ENCODE results near the gene ATP1A3.
"Not testable (repeated sequence)": the region's sequence is repeated elsewhere in the genome, so short reads cannot be mapped to it uniquely, and the experiment has no call there.

Gene ATP1A3

DNA sequence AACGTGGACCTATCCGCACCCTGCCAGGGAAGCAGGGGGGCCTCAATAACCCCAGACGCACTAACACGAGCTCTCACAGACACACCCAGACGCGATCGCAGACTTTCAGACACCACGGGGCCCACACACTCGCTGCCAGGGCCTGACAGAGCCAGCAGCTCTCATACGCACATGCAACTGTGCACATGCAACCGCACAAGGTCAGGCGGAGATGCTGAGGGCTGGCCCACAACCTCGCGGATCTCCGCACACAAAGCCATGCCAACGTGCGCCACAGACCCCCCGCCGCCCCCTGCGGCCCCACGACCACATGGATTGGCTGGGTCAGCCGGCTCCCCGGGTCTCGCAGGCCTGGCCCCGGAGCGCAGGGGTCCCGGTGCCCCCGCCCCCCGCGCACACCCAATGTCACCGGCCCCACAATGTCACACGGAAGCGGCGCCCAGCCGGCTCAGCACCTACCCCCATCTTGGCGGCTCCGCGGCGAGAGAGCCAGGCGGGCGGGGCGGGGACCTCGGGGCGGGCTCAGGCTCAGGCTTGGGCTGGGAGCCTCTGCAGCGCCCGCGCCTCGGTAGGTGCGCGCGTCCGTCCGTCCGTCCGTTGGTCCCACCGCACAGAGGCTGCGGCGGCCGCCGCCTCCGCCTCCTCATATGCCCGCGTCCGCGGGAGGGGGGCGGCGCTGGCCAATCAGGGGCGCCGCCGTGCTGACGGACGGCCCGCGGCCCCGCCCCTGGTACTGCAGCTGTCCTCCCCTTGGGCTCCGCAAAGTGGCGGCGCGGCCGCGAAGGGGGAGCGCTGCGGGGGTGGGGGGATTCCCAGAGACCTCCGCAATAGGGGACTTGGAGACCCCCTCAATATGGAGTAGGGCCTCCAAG lies at the start of gene ATP1A3:
TSS of gene ATP1A3 (minus strand) at position 619 of the 872 bp plus-strand sequence. CDS start at position 465, 154 bp downstream.
- peak; percentile 53 for DNase-seq

DNA sequence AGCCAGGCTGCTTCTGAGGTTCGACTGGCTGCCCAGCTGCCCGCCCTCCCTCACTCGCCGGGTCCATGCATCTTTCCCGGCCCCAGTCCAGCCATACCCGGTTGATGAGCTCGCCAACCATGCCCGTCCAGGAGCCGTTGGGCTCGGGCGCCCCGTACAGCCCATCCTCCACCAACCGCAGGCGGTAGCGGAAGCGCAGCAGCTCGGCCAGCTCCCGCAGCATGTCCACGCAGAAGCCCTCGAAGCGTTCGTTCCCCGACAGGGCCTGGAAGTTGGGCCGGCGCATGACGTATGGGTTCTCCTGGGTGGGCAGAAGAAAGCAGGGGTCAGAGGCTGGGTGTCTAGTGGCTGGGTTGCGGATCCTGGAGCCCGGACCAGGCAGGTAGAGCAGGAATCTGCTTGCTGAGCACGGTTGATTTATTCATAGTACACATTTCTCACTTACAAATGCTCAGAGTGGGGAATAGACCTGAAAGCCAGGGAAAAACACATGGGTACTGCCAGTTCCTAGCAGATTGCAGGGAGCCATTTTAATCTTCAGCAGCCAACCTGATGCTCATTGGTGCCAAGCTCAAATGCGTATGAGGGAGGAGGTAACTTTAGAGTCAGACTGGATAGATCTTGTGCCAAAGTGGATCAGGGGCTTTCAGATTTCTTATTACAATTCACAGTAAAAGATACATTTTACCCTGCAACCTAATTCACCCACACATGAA lies 48.6 kb upstream of the ATP1A3 start:
- DNase-seq, result no peak

GRCh38 chr19:42040491-42040890 lies 46.5 kb upstream of the ATP1A3 start:
- not testable (repeated sequence) for DNase-seq

- DNase-seq, result no peak
These were observed 46.0 kb upstream of the ATP1A3 start for GRCh38 chr19:42040031-42040430.

DNA sequence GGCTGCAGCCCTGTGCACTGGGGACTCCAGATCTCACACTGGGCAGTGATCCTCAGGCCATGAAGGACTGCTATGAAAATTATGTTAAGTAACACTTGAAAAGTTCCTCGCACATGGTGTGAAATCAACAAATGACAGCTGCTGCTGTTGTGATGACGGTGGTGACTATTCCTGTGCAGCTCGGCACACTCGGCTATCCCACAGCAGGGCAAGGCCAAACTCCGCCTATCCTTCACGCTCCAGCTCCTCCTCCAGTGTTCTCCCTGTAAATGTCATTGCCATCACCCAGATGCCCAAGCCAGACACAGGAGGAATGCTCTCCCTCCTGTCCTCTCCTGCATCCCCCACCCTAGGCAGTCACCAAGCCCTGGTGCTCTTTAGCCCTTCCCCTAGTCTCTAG lies 44.6 kb upstream of the ATP1A3 start:
- no peak for DNase-seq

DNA sequence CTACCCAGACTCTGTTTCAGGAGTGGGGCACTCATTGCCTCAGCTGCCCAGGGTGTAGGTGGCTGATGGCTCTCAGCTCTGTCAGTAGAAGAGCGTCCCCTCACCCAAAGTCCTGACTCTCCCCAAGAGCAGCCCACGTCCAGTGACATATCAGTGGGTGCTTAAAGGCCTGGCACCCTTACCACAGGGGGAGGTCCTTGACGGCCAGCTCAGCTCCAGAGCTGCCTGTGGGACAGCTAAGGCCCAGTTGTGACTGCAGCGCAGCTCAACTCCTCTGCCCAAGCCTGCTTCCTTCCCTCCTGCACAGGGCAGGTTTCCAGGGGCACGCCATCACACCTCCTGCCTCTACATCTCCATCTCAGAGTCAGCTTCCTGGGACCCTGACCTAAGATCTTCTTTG lies 43.6 kb upstream of the ATP1A3 start:
- DNase-seq, result no peak

GRCh38 chr19:42034640-42035391 lies 40.8 kb upstream of the ATP1A3 start:
- DNase-seq, result peak; percentile 67

GRCh38 chr19:42033413-42033812 lies 39.4 kb upstream of the ATP1A3 start:
- DNase-seq, result no peak

GRCh38 chr19:42032431-42032830 lies 38.4 kb upstream of the ATP1A3 start:
- DNase-seq, result no peak

GRCh38 chr19:42030645-42031440 lies 36.8 kb upstream of the ATP1A3 start:
- no peak for DNase-seq

DNA sequence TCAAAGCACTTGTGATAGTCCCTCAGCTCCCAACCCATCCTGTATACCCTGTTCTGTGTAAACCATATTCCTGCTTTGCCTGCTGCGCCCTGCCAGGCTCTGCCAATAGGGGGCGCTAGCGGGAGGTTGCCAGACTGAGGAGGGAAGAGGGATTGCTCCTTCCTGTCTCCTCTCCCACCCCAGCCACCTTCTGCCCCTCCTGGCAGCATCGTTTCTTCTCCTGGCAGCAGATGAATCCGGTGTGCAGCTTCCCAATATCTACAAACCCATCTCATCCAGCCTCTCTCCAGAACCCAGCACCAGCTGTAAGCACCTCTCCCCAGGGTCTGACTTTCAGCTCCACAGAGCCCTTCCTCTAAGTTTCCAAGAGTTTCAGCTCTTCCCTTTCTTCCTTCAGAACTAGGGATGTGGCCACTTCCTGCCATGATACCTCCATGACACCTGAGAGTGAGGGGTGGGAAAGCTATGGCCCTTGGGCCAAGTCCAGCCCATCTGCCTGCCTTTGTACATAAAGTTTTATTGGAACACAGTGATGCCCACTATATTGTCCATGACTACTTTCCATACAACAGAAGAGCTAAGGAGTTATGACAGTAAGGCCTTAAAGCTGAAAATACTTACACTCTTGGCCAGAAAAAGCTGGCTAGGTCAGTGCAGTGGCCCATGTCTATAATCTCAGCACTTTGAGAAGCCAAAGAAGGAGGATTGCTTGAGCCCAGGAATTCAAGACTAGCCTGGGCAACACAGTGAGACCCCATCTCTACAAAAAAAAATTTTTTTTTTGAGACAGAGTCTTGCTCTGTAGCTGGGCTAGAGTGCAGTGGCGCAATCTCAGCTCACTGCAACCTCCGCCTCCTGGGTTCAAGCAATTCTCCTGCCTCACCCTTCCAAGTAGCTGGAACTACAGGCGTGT lies 34.5 kb upstream of the ATP1A3 start:
- DNase-seq, result no peak

DNA sequence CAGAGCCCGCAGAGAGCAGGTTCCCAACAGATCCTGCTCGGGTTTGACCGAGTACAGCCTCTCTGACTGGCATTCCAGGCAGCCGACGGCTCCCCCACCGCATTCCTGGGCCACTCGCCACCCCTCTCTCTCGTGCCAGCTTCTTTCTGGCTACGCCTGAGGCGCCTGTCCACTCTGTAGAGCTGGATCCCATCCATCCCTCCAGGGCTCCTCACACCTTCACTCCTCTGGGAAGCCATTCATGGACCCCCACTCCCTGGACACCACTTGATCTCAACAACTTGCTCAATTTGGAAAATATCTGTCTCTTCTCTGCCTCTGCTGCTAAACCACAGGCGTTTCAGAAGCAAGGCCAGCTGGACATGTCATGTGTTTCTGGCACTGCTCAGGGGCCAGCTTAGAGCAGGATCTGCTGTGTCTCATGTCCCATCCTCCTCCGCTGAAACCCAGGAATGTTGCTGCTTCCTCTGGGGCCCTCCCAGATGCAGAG lies 30.6 kb upstream of the ATP1A3 start:
- no peak for DNase-seq

GRCh38 chr19:42023943-42024260 lies 29.9 kb upstream of the ATP1A3 start:
- no peak for DNase-seq

DNA sequence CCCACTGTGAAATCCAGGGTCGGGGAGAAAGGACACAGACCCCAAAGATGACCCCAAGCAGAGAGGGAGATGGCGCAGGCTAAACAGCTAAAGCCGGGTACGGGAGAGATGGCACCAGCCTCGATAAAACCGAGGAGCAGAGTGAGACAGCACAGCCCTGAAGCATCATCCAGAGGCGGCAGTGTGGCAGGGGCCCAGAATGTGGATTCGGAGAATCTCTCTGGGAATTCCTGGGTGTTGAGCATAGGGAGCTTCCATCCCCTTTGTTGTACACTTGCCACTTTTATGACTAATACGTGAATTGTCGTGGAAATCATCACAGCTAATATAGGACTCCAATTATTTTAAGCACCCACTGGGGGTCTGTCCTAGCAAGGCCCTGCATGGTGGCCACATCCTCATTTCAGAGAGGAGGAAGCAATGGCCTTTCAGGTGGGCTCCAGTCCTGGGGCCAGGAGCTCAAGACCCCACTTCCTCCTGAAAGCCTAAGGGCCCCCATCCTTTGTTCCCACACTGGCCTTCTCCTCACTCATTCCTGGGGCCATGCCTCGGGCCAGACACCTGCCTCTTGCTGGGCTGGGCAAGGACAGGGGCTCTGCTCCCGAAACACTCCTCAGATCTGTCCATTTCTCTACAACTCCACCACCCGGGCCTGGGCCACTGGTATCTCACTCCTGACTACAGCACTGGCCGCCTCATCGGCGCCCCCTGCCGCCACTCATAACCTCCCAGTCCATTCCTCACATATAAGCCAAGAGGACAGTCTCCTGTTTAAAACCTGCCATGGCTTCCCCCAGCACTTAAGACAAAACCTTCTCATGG lies 29.3 kb upstream of the ATP1A3 start:
- no peak for DNase-seq

DNA sequence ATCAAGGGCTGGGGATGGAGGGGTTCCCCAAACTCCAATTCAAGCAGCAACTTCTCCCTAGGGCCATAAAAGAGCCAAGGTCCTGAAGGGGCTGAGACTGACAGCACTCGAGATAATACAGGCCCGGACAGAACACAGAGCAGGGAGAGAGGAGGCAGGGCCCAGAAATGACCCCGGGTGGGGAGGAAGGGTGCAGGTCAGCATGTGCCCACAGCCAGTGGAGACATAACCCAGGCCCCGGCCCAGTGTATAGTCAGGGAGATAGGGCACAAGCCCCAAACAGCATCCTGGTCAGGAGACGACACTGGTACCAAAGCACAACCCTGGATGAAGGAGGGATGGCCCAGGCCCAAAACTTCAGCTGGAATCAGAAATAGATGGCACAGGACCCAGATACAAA lies 28.6 kb upstream of the ATP1A3 start:
- DNase-seq, result no peak

DNA sequence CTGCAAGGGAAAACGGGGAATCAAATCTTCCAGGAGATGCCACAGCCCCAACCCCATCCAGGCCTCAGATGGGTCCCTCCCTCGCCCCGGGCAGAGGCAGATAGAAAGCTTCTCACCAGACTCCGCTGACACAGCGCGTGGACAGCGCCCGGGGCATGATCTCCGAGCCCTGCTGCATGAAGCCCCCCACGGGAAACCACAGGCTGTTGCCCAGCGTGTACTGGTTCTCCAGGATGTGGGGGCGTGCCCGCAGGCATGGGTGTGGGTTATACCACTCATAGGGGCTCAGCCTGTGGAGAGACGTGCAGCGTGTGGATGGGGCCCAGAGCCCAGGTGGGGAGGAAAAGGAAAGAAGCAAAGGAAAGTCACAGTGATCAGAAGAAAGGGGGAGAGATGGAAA lies 27.2 kb upstream of the ATP1A3 start:
- no peak for DNase-seq

GRCh38 chr19:42018503-42019193 lies 24.6 kb upstream of the ATP1A3 start:
- no peak for DNase-seq

GRCh38 chr19:42017040-42017439 lies 23.0 kb upstream of the ATP1A3 start:
- DNase-seq, result no peak

GRCh38 chr19:42012747-42013146 lies 18.7 kb upstream of the ATP1A3 start:
- not testable (repeated sequence) for DNase-seq
